Ovary (tissue), 9 donors: ENCODE results near the gene FER. TPM values are rescaled to one million over a fixed set of nuclear protein-coding genes. Genes with fewer than 3 reads are reported as not detected.

Experiments used
- DNase-seq, 5 donors: peaks; one replicate each; pipeline ENCODE4 v3.0.0-alpha.2; 2019 to 2020
- H3K27ac ChIP-seq, 2 donors: fragments of 200-600 bp; one replicate each; pipeline versions ENCODE4 v1.5.1 to v1.8.0; 2019 to 2022
- H3K27me3 ChIP-seq: fragments of 200-600 bp; one replicate; pipeline ENCODE4 v1.8.0; 2022
- H3K36me3 ChIP-seq: fragments of 200-600 bp; sonication (generic); one replicate; pipeline ENCODE4 v1.5.1; 2019
- H3K4me1 ChIP-seq: one replicate; pipeline ENCODE4 v1.8.1; 2013; ENCODE audit warnings: mild to moderate bottlenecking, moderate library complexity; ENCODE audit not compliant: insufficient read depth
- H3K4me3 ChIP-seq: fragments of 200-600 bp; sonication (generic); one replicate; pipeline ENCODE4 v1.5.1; 2017
- H3K9me3 ChIP-seq, 2 donors: fragments of 200-600 bp in 1 of 2; sonication (generic) in 1 of 2; one replicate each; pipeline versions ENCODE4 v1.5.1 to v1.8.1; 2013 to 2019; ENCODE audit warnings: mild to moderate bottlenecking in 1 of 2, moderate library complexity in 1 of 2
- CTCF ChIP-seq, 3 donors: fragments of 450-650 bp in 2 of 3; fragments of 200-600 bp in 1 of 3; IDR thresholded peaks; one replicate each; pipeline versions ENCODE4 v1.5.1 to v1.8.0; 2016 to 2022; ENCODE audit warnings: antibody characterized with exemption in 3 of 3, mild to moderate bottlenecking in 1 of 3
- EP300 ChIP-seq: sonication (generic); formaldehyde crosslinking; IDR thresholded peaks from one replicate; pipeline ENCODE4 v1.6.1; 2017; ENCODE audit warnings: antibody characterized with exemption
- POLR2A ChIP-seq: fragments of 450-650 bp; IDR thresholded peaks from one replicate; pipeline ENCODE4 v1.6.1; 2017; ENCODE audit warnings: antibody characterized with exemption, mild to moderate bottlenecking, moderate library complexity
- WGBS, 3 donors: extraction: QIAGEN DNeasy Blood & Tissue Kit in 1 of 3; methylation state at CpG; one replicate each; pipeline versions ENCODE4 v1.1.5 to v1.1.7; 2013 to 2017; 5-methylcytosine and 5-hydroxymethylcytosine counted together
- intact Hi-C, 4 donors: fragments of 100-400 bp; cut with DNase I; formaldehyde crosslinking; loops; one replicate each; pipeline versions ENCODE4 v1.11.0 to v1.15.1; 2022 to 2023
- polyA plus RNA-seq, 2 donors: library from polyadenylated mRNA; stranded (reverse); fragments of 200-250 nt in 1 of 2; fragments of 350-450 nt in 1 of 2; fragmentation: Illumina TruSeq in 1 of 2; extraction: RNeasy Lipid Tissue Mini Kit (QIAGEN cat#74804) in 1 of 2; gene quantifications; one replicate each; pipeline ENCODE4 v1.2.3, GENCODE V29; 2013 to 2014
- total RNA-seq, 7 donors: library from RNA; depleted of rRNA in 2 of 7; stranded (reverse); fragments of >200 nt in 2 of 7; fragmentation: NEBNext Ultra II Directional in 3 of 7; extraction: Animal tissue kit (Norgen Biotek cat#: 25700) in 3 of 7; gene quantifications; one replicate each; pipeline versions ENCODE4 v1.1.0 to v1.2.4, GENCODE V29; 2016 to 2023
- donor health status: DM: no; HTN: no; CAD: no; lungs with moderate emphysema.
- donor health status: DM: no; HTN: no; CAD: no.
- donor health status: Bipolar disorder and iron deficiency.
- donor health status: DM: yes; HTN: yes; CAD: no.
- donor health status: DM: no; HTN: no; CAD: no.
- donor health status: DM: yes; HTN: yes; CAD: no.

FER gene
- total and polyA plus RNA-seq, 9 donors: 3.0 to 36.0 (median 28.0) TPM

GRCh38 chr5:109199289-109199688, 451.6 kb downstream of the FER start:
- TF ChIP-seq CTCF (IDR thresholded peaks at IDR 0.05): no peak
- no peak for TF ChIP-seq EP300
- TF ChIP-seq POLR2A: no peak
- H3K4me3 ChIP-seq: no peak overlapping the region
- no peak overlapping the region for H3K27ac ChIP-seq
- no peaks in the 10 kb centered on the region for H3K9me3 ChIP-seq
- 75 to 88% (median 85%) methylated on average over 2 of the region's 2 CpGs for WGBS, 3 donors
- DNase-seq: no peak
- H3K36me3 ChIP-seq: no peaks in the 10 kb centered on the region
- intact Hi-C loops: no loop called here
- no peaks in the 10 kb centered on the region for H3K27me3 ChIP-seq
- no peaks in the 10 kb centered on the region for H3K4me1 ChIP-seq

DNA sequence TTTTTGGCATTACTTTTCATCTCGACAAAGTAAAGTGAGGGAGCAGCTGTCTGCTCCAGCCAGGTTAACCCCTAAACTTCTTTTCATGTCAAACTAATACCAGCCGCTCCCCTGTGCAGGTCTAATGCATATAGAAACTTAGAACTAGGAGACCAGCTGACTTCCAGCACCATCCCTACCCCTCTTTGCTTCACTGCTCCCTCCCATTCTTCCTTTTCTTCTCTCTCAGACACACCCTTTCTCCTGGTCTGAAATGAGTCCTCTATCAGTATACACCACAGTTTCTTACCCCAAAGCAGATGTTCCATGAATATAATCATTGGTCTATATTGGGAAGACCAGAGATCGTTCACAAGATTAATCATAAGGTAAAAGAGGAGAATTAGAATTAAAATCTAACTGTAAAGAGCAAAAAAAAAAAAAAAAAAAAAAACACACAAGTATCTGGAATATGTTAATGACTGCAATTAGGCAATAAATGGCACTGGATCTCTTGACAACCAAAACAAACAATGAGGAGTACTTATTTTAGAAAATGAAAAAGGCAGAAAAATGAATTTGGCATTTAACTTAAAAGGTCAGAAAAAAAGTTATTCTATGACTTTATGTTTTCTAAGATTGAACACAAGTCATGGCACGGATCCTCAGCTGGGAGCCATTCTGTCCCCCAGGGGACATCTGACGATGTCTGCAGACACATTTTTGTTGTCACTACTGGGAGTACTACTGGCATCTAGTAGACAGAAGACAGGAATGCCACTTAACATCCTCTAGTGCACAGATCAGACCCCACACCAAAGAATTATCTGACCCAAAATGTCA, 452.3 kb downstream of the FER start:
- H3K27ac ChIP-seq: no peak overlapping the region
- intact Hi-C loops: no loop called here
- no peak overlapping the region for H3K4me3 ChIP-seq
- 66 to 74% (median 71%) methylated on average over 5 of the region's 5 CpGs for WGBS, 3 donors
- H3K9me3 ChIP-seq: no peaks in the 10 kb centered on the region
- H3K36me3 ChIP-seq: no peaks in the 10 kb centered on the region
- TF ChIP-seq CTCF (IDR thresholded peaks at IDR 0.05): no peak
- no peak for TF ChIP-seq EP300
- no peak for TF ChIP-seq POLR2A
- no peak for DNase-seq
- H3K4me1 ChIP-seq: no peaks in the 10 kb centered on the region
- H3K27me3 ChIP-seq: no peaks in the 10 kb centered on the region

DNA sequence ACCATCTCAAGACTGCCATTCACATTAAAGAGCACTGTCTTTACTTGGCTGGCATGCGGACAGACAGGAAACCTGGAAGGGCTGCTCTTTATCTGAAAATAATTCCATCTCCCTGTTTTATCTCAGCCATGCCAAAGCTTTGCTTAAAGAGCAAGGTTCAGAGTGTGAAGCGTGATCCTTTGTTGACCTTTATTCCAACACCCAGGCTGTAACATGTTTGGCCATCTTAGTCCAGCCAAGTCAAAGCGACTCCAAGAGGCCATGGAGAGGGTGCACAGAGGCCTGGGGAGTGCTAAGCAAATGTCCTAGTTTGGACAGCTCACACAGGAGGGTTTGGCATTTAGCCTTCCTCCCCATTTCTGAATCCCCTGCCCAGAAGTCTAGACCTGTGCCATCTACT, 467.3 kb downstream of the FER start:
- TF ChIP-seq POLR2A (no peak), CTCF (IDR thresholded peaks at IDR 0.05) (no peak), EP300 (no peak)
- H3K4me3 ChIP-seq: no peak overlapping the region
- no peaks in the 10 kb centered on the region for H3K9me3 ChIP-seq
- H3K27ac ChIP-seq: no peak overlapping the region
- 91 to 97% (median 92%) methylated on average over 3 of the region's 3 CpGs for WGBS, 3 donors
- no peaks in the 10 kb centered on the region for H3K27me3 ChIP-seq
- DNase-seq: no peak
- intact Hi-C loops: no loop called here
- H3K36me3 ChIP-seq: no peaks in the 10 kb centered on the region
- no peaks in the 10 kb centered on the region for H3K4me1 ChIP-seq

- H3K36me3 ChIP-seq: no peaks in the 10 kb centered on the region
- H3K9me3 ChIP-seq: no peaks in the 10 kb centered on the region
- no peak for DNase-seq
- no peaks in the 10 kb centered on the region for H3K27me3 ChIP-seq
- intact Hi-C loops: no loop called here
- H3K4me1 ChIP-seq: no peaks in the 10 kb centered on the region
- H3K4me3 ChIP-seq: no peak overlapping the region
- no peak overlapping the region for H3K27ac ChIP-seq
- TF ChIP-seq POLR2A (no peak), EP300 (no peak), CTCF (IDR thresholded peaks at IDR 0.05) (no peak)
- WGBS, 3 donors: 30 to 35% (median 32%) methylated on average over 4 of the region's 4 CpGs
Measured at GRCh38 chr5:109218818-109219217, 471.1 kb downstream of the FER start.
